Measurements from ENCODE around the gene IL1RAPL1. TPM values are rescaled to one million over a fixed set of nuclear protein-coding genes. Genes with fewer than 3 reads are reported as not detected.

IL1RAPL1 gene
- total and polyA plus RNA-seq, 2 donors (not counting 3 experiments of a cell fraction or from before 2014, with no cell fraction given): 0.79 to 1.3 TPM

DNA sequence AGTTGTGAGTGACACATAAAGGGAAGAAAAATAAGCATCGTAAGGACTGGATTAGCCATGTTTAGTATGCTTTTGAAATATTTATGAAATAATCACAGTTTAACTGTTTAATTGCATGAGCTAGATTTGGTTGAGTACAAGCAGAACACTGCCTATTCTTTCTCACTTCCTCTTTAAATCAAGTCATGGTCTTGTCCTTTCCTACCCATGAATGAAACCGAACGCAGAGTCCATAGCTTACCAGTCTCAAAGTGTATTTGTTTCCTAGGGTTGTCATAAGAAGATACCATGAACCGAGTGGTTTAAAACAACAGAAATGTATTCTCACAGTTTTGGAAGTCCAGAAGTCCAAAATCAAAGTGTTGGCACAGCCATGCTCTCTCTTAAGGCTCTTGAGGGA, 944.1 kb downstream of the IL1RAPL1 start:
- Histone ChIP-seq H3K27ac (ENCODE audit: insufficient read depth, low read depth, low read length) (no peak overlapping the region), H3K27me3 (ENCODE audit: control insufficient read depth in 2 of 2, insufficient read depth in 2 of 2, low read length in 2 of 2) (no peaks in the 10 kb centered on the region), H3K4me2 (ENCODE audit: insufficient read depth, low read length) (no peak overlapping the region), H3K9me1 (replicated peaks; ENCODE audit: control insufficient read depth, extremely low read depth, insufficient read depth, low read length) (no peaks in the 10 kb centered on the region), H4K20me1 (replicated peaks; ENCODE audit: control insufficient read depth, extremely low read depth, insufficient read depth, low read length) (no peaks in the 10 kb centered on the region), H2AFZ (ENCODE audit: low read depth, low read length) (no peak overlapping the region), H3K9me3 (replicated peaks; ENCODE audit: control insufficient read depth, insufficient read depth, low read length) (no peaks in the 10 kb centered on the region), H3K79me2 (ENCODE audit: control insufficient read depth, insufficient read depth, low read length) (no peaks in the 10 kb centered on the region), H3K36me3 (ENCODE audit: control insufficient read depth in 2 of 2, extremely low read depth in 1 of 2, insufficient read depth in 2 of 2, low read length in 2 of 2) (no peaks in the 10 kb centered on the region), H3K9ac (replicated peaks; ENCODE audit: extremely low read depth, insufficient read depth, low read length) (no peak overlapping the region), H3K4me1 (ENCODE audit: control insufficient read depth, extremely low read depth, insufficient read depth, low read length) (peaks cover 6% of the 10 kb centered on the region), H3K4me3 (replicated peaks in 1 of 3; ENCODE audit: insufficient read depth in 1 of 3, low read depth in 1 of 3, low read length in 3 of 3) (no peak overlapping the region)
- dilution Hi-C loops (cut with MboI; ENCODE audit: extremely low pct_ligation_motif_present, low sequenced_read_pairs): no loop called here
- BruUV-seq (replicated peaks): no TSS peak
- intact Hi-C loops (cut with micrococcal nuclease): no loop called here
- TF ChIP-seq POLR2A (IDR thresholded peaks at IDR 0.05; ENCODE audit: low read depth, low read length) (no peak), GATA2 (IDR thresholded peaks at IDR 0.05; ENCODE audit: insufficient read depth, insufficient read length, low read depth, low read length) (no peak), FOS (IDR thresholded peaks at IDR 0.05; ENCODE audit: borderline replicate concordance, insufficient read depth, low read length) (no peak), POLR2AphosphoS5 (IDR thresholded peaks at IDR 0.05; ENCODE audit: insufficient read depth, low read depth, low read length) (no peak), MYC (IDR thresholded peaks at IDR 0.05; ENCODE audit: low read depth, low read length) (no peak), EZH2 (IDR thresholded peaks at IDR 0.05; ENCODE audit: borderline replicate concordance, low read depth, low read length, severe bottlenecking) (no peak), JUN (IDR thresholded peaks at IDR 0.05; ENCODE audit: borderline replicate concordance, insufficient read depth, insufficient read length, low read depth) (no peak), CTCF (IDR thresholded peaks at IDR 0.05; ENCODE audit: extremely low read depth in 1 of 2, insufficient read depth in 1 of 2, low read depth in 1 of 2, low read length in 2 of 2) (no peak)
- TF ChIP-seq, protein P1, sequence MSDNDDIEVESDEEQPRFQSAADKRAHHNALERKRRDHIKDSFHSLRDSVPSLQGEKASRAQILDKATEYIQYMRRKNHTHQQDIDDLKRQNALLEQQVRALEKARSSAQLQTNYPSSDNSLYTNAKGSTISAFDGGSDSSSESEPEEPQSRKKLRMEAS (IDR thresholded peaks at IDR 0.05; ENCODE audit: insufficient read depth, insufficient read length): no peak
- POLR2A ChIA-PET: no interaction called here
- FAIRE-seq: no peak
- DNase-seq (ENCODE audit: low read depth, low spot score): no peak
- CTCF ChIA-PET: no interaction called here

Data from endothelial cell of umbilical vein (primary cell).